HG02588 (cell line): ENCODE measurements around the gene PPP1R14B.

Source experiments
- ATAC-seq: cut with Tn5 transposase; IDR thresholded peaks from one replicate; pipeline ENCODE4 v1.9.1; 2021; ENCODE audit warnings: mild to moderate bottlenecking, moderate library complexity; ENCODE audit not compliant: unreplicated experiment

PPP1R14B gene

GRCh38 chr11:64218628-64219353, 28.0 kb downstream of the PPP1R14B start:
- ATAC-seq: no peak

GRCh38 chr11:64216879-64217278, 29.9 kb downstream of the PPP1R14B start:
- ATAC-seq: no peak

- ATAC-seq: no peak
Observed at GRCh38 chr11:64211181-64211872, 35.4 kb downstream of the PPP1R14B start.

DNA sequence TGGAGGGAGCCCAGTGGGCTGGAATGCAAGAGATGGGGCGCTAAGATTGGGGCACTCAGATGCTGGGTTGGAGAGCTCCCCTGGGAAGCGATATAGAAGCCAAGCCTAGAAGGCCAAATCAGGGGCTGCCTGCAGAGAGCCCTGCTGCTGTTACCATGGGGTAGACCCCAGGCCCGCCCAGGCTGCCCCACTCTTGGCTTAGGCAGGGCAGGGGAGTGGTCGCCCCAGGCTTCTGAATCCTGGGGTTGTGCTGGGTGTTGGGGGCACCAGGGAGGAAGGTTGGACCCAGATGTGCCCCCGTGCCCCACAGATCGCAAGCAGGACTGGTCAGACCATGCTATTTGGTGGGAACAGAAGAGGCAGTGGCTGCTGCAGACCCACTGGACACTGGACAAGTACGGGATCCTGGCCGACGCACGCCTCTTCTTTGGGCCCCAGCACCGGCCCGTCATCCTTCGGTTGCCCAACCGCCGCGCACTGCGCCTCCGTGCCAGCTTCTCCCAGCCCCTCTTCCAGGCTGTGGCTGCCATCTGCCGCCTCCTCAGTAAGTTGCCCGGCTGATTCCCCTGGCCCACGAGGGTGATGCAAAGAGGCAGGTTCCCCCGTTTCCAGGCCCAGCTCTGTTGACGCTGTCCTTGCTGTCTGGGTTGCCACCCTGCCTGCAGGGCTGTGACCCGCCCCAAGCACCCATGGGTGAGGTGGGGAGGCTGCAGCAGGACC, 36.3 kb downstream of the PPP1R14B start:
- ATAC-seq: no peak

DNA sequence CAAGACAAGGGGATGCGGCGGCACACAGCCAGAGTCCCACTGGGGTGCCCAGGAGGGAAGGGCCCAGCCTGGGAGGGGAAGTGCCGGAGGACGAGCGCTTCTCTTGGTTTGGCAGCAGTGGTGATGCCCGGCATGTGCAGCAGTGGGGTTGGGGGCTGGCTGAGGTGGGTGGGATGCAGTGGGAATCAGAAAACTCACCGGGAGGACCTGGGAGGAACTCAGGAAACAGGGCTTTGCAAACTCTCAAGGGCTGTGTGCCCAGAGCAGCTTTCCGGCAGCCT, 37.2 kb downstream of the PPP1R14B start:
- ATAC-seq: no peak

DNA sequence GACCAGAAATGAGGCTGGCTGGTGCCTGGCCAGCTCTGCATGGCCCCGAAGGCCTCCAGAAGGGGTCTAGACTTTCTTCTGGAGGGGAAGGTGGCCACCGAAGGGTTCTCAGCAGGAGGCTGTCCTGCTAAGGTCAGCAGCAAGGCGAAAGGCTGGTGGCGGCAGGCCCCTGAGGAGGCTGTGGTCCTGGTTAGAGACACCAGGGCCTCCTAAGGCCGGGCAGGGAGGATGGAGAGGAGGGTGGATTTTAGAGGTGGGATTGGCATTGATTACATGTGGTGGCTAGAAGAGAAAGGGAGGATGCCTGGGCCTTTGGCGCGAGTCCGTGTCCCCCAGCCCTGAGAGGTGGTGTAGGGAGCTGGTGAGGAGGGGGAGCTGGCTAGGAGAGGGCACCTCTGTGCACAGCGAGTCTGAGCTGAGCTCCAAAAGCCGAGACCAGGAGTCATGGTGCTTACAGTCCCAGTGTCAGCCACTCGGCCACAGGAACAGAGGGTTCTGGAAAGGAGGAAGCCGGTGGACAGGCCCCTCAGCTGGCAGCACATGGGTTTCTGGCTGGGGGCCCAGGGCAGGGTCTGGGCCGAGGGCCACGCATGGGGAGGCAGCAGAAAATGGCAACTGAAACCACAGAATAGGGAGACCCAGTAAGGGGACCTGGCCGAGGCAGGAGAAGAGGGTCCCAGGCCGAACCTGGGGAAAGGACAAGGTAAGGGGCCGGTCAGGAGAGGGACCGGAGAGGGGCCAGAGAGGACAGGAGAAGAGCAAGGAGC, 37.8 kb downstream of the PPP1R14B start:
- no peak for ATAC-seq

- no peak for ATAC-seq
Observed at GRCh38 chr11:64208086-64208795, 38.5 kb downstream of the PPP1R14B start.

DNA sequence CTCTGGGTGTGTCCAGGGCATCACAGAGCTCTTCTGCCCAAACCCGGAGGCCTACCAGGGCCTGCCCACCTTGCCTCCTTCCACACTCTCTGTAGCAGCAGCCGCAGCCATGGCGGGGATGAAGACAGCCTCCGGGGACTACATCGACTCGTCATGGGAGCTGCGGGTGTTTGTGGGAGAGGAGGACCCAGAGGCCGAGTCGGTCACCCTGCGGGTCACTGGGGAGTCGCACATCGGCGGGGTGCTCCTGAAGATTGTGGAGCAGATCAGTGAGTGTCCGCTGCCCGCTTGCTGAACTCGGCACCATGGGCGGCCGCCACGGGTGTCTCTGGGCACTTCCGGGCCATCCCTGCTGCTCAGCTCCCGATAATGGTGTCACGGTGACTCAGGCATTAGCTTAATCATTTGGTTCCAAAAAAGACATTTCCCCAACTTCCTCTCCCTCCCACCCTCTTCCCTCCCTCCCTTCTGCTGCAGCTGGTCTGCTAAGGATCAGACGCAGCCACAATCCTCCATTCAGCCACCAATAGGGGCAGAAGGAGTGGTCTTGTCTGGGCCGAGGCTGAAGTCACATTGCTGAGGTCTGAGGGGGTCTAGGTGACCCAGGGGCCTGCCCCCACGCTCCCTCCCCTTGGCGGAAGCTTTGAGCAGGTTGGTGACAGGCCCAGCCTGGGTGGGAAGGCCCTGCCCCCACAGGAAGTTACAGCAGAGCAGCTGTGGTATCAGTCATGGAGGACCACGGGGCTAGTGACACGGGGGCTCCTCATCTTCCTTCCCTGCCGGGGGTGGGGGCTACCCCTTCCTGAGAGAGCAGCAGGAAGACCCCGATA, 39.3 kb downstream of the PPP1R14B start:
- ATAC-seq: peak; percentile 39

DNA sequence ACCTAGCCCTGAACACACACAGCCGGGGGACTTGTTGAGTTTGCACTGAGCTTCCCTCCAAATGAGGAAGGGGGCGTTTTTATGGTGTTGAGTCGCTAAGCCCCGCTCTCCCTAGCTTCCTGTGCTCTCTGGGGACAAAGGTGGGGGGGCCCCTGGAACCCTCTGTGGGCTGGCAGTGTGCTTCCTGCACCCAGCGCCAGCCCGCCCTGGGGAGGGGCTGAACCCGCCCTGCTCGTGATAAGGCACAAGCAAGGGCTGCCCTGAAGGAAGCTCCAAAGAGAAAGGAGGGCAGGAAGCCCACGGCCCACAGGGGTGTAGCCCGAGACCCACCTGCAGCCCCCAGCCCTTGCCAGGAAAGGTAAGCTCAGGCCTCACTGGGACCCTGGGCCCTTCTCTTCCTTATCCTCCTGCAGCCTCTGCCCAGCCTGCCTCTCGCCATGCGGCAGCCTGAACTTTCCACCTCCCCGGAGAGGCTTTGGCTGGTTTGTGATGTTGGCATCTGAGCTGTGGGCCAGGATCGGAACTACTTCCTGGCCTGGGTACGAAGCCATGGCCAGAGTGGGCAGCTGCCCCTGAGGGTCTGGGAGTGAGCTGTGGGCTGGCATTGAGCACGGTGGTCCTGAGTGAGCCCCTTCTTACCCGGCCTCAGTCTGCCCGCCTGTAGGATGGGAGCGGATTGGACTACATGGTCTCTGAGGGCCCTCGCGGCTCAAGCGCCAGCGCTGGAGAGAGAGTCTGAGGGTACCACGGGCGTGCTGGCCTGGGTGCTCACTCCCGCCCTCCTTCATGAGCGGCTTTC, 40.1 kb downstream of the PPP1R14B start, which contains the start of gene FERMT3:
FERMT3 (plus strand) TSS at position 265 of the 799 bp plus-strand sequence. CDS start 644 bp downstream, outside the sequence.
- peak; percentile 33 for ATAC-seq

DNA sequence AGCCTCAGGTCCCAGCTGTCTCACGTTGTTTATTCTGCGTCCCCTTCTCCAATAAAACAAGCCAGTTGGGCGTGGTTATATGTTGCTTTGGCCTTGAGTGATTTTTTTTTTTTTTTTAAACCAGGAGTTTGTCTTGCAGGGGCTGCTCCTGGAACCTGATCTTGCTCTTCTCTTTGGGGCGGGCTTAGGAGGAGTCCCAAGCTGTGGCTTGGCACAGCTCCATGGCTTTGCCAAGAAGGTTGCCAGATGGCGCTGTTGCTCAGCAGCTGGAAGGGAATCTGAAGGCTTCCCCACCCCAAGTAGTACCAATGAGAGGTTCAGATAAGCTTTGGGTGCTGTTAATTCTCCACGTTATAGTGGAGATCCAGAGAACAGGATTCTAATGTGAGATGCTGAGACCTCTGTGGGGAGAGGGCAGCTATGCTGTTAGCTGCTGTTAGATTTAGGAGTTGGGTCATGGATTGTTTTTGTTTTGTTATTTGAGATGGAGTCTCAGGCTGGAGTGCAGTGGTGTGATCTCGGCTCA, 42.2 kb downstream of the PPP1R14B start:
- no peak for ATAC-seq

GRCh38 chr11:64204080-64204440, 42.7 kb downstream of the PPP1R14B start:
- ATAC-seq: no peak

- no peak for ATAC-seq
Observed at GRCh38 chr11:64203421-64204079, 43.2 kb downstream of the PPP1R14B start.

GRCh38 chr11:64202992-64203391, 43.8 kb downstream of the PPP1R14B start:
- ATAC-seq: no peak

DNA sequence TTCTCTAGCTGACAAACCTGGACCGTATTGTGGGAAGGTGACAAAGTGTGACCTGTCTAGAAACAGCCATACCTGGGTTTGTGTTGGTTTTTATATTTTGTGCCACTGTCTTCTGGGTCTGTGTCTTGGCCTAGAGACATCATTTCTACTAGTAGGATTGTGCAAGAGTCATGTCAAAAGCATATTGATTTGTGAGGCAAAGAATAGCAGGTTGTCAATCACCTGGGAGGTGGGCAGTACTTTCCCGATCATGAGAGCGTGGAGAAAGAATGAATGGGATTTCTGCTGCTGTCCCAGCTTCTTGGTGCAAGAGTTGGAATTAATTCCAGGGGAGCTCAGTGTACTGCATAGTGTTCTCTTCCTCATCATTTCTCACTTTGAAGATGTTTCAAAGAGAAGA, 45.2 kb downstream of the PPP1R14B start:
- ATAC-seq: no peak

DNA sequence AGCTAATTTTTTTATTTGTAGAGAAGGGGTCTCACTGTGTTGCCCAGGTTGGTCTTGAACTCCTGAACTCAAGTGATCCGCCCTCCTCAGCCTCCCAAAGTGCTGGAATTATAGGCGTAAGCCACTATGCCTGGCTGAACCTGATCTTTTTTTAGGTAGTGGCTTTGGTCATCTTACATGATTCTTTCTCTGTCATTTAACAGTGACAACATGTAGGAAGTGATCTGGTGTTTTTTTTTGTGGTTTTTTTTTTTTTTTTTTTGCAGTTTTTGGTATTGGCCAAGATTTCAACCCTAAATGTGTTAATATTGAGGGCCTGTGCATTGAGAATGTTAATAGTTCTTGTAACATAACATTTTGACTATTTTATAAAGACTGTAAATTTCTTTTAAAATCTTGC, 48.2 kb downstream of the PPP1R14B start:
- no peak for ATAC-seq

- ATAC-seq: no peak
Observed at GRCh38 chr11:64196626-64197025, 50.1 kb downstream of the PPP1R14B start.
